ENCODE results near the gene DDX5. TPM values are rescaled to one million over a fixed set of nuclear protein-coding genes. Genes with fewer than 3 reads are reported as not detected.

DDX5 gene
- total and polyA plus RNA-seq, 2 of the 4 experiments (the other 2 are of a cell fraction) = 253 to 781 TPM

GRCh38 chr17:64491994-64492393 is 14.1 kb downstream of the DDX5 start:
- no peak overlapping the region for H3K27ac ChIP-seq (ENCODE audit: insufficient read depth, low read length)
- WGBS, 2 experiments (ENCODE audit: extremely low coverage in 2 of 2, insufficient read length in 1 of 2) = no CpG with 5 or more reads among the region's 3 CpGs
- H3K9me3 ChIP-seq (ENCODE audit: control insufficient read depth, insufficient read depth, low read length) = no peaks in the 10 kb centered on the region
- no peak overlapping the region for H4K5ac ChIP-seq (ENCODE audit: low read depth, low read length)
- H3K79me1 ChIP-seq (ENCODE audit: low read depth in 1 of 2, low read length in 2 of 2) = peaks cover 10 to 18% of the 10 kb centered on the region in 2 experiments; a peak in 3 of 4 replicates
- H3K56ac ChIP-seq (ENCODE audit: extremely low read depth, insufficient read depth, low read length) = no peak overlapping the region
- no peaks in the 10 kb centered on the region for H3K9me1 ChIP-seq (ENCODE audit: insufficient read depth, low read length)
- ATAC-seq (ENCODE audit: low read depth) (no peak), DNase-seq (peak; percentile 47)
- no peak overlapping the region for H3K23ac ChIP-seq (ENCODE audit: low read depth, low read length)
- H3K27me3 ChIP-seq (ENCODE audit: control insufficient read depth, insufficient read depth, low read length) = no peaks in the 10 kb centered on the region
- H3K18ac ChIP-seq (ENCODE audit: low read depth, low read length) = no peak overlapping the region
- no peak overlapping the region for H2BK120ac ChIP-seq (ENCODE audit: low read depth, low read length)
- no peak overlapping the region for H2BK20ac ChIP-seq (ENCODE audit: low read depth, low read length)
- H3K4me2 ChIP-seq (ENCODE audit: low read depth, low read length) = no peak overlapping the region
- H3K36me3 ChIP-seq (ENCODE audit: control insufficient read depth, insufficient read depth, low read length) = peaks cover 13% of the 10 kb centered on the region
- no peak overlapping the region for H3K4me3 ChIP-seq (ENCODE audit: insufficient read depth, low read depth, low read length)
- POLR2A ChIA-PET (ENCODE audit: unreplicated experiment) = interaction anchor here (0.8 kb wide), 1 partner anchor 15 kb away, joined by 3 read pairs; the partner anchor contains the start of genes CEP95 and DDX5
- H4K20me1 ChIP-seq (ENCODE audit: insufficient read depth, low read length) = peaks cover under 1% of the 10 kb centered on the region; the same call in 1 of the 2 replicates
- H3K9ac ChIP-seq (ENCODE audit: low read depth, low read length) = no peak overlapping the region
- no peak overlapping the region for H2AFZ ChIP-seq (replicated peaks; ENCODE audit: low read length, poor library complexity)
- BruUV-seq (replicated peaks) = no TSS peak
- H3K4ac ChIP-seq (ENCODE audit: low read depth, low read length) = no peak overlapping the region
- H3K4me1 ChIP-seq (ENCODE audit: control insufficient read depth, insufficient read depth, low read length) = no peaks in the 10 kb centered on the region
- no peak overlapping the region for H2BK15ac ChIP-seq (ENCODE audit: low read depth, low read length)
- no peak overlapping the region for H4K91ac ChIP-seq (ENCODE audit: insufficient read depth, low read depth, low read length)
- TF ChIP-seq RCOR1 (IDR thresholded peaks at IDR 0.05; ENCODE audit: insufficient replicate concordance, low read length) = no peak
- no peak for TF ChIP-seq RAD21 (IDR thresholded peaks at IDR 0.05; ENCODE audit: low read length)
- peak; percentile 58 for TF ChIP-seq MAFK (IDR thresholded peaks at IDR 0.05; ENCODE audit: low read depth, low read length)
- TF ChIP-seq BHLHE40 (IDR thresholded peaks at IDR 0.05; ENCODE audit: low read depth, low read length) = no peak
- H4K8ac ChIP-seq (ENCODE audit: low read depth in 2 of 2, low read length in 2 of 2) = no peak overlapping the region
- no peak overlapping the region for H2AK5ac ChIP-seq (ENCODE audit: low read depth, low read length)
- dilution Hi-C loops (cut with HindIII; ENCODE audit: low sequenced_read_pairs, unreplicated experiment) = no loop called here
- no peak overlapping the region for H3K14ac ChIP-seq (replicated peaks; ENCODE audit: low read depth, low read length)
- intact Hi-C loops (cut with micrococcal nuclease) = loop anchor here (1.0 to 5.0 kb wide), 3 partner anchors 72 to 185 kb away; no protein-coding TSS in a partner anchor
- CTCF ChIA-PET = interaction anchor here (1.1 to 3.6 kb wide), 7 partner anchors 11 to 73 kb away, joined by 3 to 35 read pairs (median 5); partner anchors contain the start of genes CEP95 and DDX5
- no peak overlapping the region for H2AK9ac ChIP-seq (replicated peaks; ENCODE audit: low read depth, low read length, poor library complexity)
- no peak overlapping the region for H2BK5ac ChIP-seq (ENCODE audit: low read depth, low read length, poor library complexity, severe bottlenecking)
- in situ Hi-C loops (cut with MboI; ENCODE audit: low sequenced_read_pairs) = loop anchor here (5.0 kb wide), 2 partner anchors 70 to 170 kb away; no protein-coding TSS in a partner anchor

Data from IMR-90 (cell line).